ENCODE data around the gene ANKRD40. TPM values are rescaled to one million over a fixed set of nuclear protein-coding genes. Genes with fewer than 3 reads are reported as not detected.
"Not testable (repeated sequence)": the region's sequence is repeated elsewhere in the genome, so short reads cannot be mapped to it uniquely, and the experiment has no call there.

ANKRD40 gene
- total RNA-seq, 1 experiment from 2014 or later: 33.5 TPM

DNA sequence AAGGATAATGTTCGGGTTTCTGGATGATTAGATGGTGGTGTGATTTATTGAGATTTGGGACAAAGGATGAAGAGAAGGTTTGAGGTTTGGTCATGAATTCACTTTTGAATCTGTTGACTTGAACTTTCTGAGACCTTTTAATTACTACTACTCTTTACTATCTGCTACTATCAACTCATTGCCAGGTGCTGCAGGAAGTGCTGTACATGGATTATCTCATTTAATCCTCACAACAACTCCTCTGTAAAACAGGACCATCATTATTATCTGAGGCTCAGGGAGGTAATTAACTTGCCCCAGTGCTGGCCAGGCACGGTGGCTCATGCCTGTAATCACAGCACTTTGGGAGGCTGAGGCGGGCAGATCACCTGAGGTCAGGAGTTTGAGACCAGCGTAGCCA, 2.9 kb upstream of the ANKRD40 start:
- H3K27ac ChIP-seq: no peak overlapping the region
- peaks cover 22% of the 10 kb centered on the region for H3F3A ChIP-seq (ENCODE audit: insufficient read depth, low read depth)
- H3K4me3 ChIP-seq: no peak overlapping the region
- no peaks in the 10 kb centered on the region for H4K20me1 ChIP-seq (ENCODE audit: insufficient read depth)
- no peaks in the 10 kb centered on the region for H3K9me2 ChIP-seq (ENCODE audit: insufficient read depth)
- H3K36me3 ChIP-seq (ENCODE audit: low read depth): no peaks in the 10 kb centered on the region
- POLR2A ChIA-PET (ENCODE audit: unreplicated experiment): no interaction called here
- TF ChIP-seq EZH2 (IDR thresholded peaks at IDR 0.05; ENCODE audit: low read depth): no peak
- TF ChIP-seq, protein P1, sequence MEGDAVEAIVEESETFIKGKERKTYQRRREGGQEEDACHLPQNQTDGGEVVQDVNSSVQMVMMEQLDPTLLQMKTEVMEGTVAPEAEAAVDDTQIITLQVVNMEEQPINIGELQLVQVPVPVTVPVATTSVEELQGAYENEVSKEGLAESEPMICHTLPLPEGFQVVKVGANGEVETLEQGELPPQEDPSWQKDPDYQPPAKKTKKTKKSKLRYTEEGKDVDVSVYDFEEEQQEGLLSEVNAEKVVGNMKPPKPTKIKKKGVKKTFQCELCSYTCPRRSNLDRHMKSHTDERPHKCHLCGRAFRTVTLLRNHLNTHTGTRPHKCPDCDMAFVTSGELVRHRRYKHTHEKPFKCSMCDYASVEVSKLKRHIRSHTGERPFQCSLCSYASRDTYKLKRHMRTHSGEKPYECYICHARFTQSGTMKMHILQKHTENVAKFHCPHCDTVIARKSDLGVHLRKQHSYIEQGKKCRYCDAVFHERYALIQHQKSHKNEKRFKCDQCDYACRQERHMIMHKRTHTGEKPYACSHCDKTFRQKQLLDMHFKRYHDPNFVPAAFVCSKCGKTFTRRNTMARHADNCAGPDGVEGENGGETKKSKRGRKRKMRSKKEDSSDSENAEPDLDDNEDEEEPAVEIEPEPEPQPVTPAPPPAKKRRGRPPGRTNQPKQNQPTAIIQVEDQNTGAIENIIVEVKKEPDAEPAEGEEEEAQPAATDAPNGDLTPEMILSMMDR (conservative IDR thresholded peaks at IDR 0.05): no peak
- H3K79me2 ChIP-seq (ENCODE audit: low read depth): peaks cover 42% of the 10 kb centered on the region
- DNase-seq: no peak
- H3K4me2 ChIP-seq: no peak overlapping the region
- CTCF ChIA-PET: no interaction called here
- no peaks in the 10 kb centered on the region for H3K9me3 ChIP-seq (ENCODE audit: insufficient read depth, low read depth)
- no peaks in the 10 kb centered on the region for H3K27me3 ChIP-seq (ENCODE audit: insufficient read depth, low read depth)
- BruUV-seq (replicated peaks): no TSS peak
- intact Hi-C loops (cut with micrococcal nuclease; ENCODE audit: unreplicated experiment): no loop called here
- peaks cover 30% of the 10 kb centered on the region for H3K4me1 ChIP-seq (replicated peaks; ENCODE audit: insufficient read depth)
- no peak overlapping the region for H2AFZ ChIP-seq

DNA sequence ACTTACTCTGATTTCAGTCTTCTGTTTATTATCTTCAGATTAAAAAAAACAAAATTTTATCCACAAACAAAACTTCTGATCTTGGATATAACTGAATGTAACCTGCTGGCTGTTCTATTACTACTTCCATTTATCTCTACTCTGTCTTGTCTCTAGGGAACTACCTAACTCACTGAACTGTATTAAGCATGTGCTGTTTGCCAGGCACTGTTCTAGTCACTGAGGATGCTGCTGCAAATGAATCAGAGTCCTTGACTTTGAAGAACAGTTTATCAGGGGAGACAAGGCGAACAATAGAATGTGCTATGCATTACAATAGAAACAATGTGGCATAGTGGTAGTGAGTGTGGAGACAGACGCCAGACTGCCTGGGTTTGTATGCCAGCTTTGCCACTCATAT, 2.3 kb upstream of the ANKRD40 start:
- TF ChIP-seq, protein P1 (conservative IDR thresholded peaks at IDR 0.05): no peak
- TF ChIP-seq EZH2 (IDR thresholded peaks at IDR 0.05; ENCODE audit: low read depth): no peak
- H3K4me1 ChIP-seq (replicated peaks; ENCODE audit: insufficient read depth): peaks cover 26% of the 10 kb centered on the region
- no peaks in the 10 kb centered on the region for H3K9me3 ChIP-seq (ENCODE audit: insufficient read depth, low read depth)
- intact Hi-C loops (cut with micrococcal nuclease; ENCODE audit: unreplicated experiment): no loop called here
- no peak overlapping the region for H3K4me2 ChIP-seq
- peaks cover 48% of the 10 kb centered on the region for H3K79me2 ChIP-seq (ENCODE audit: low read depth)
- ChIA-PET POLR2A (ENCODE audit: unreplicated experiment) (no interaction called here), CTCF (no interaction called here)
- H3K36me3 ChIP-seq (ENCODE audit: low read depth): no peaks in the 10 kb centered on the region
- no peaks in the 10 kb centered on the region for H3K9me2 ChIP-seq (ENCODE audit: insufficient read depth)
- H3K27ac ChIP-seq: no peak overlapping the region
- peaks cover 4% of the 10 kb centered on the region; the same call in 1 of the 2 replicates for H4K20me1 ChIP-seq (ENCODE audit: insufficient read depth)
- H3F3A ChIP-seq (ENCODE audit: insufficient read depth, low read depth): peaks cover 16% of the 10 kb centered on the region
- DNase-seq: no peak
- no peaks in the 10 kb centered on the region for H3K27me3 ChIP-seq (ENCODE audit: insufficient read depth, low read depth)
- no peak overlapping the region for H2AFZ ChIP-seq
- H3K4me3 ChIP-seq: no peak overlapping the region
- BruUV-seq (replicated peaks): no TSS peak

DNA sequence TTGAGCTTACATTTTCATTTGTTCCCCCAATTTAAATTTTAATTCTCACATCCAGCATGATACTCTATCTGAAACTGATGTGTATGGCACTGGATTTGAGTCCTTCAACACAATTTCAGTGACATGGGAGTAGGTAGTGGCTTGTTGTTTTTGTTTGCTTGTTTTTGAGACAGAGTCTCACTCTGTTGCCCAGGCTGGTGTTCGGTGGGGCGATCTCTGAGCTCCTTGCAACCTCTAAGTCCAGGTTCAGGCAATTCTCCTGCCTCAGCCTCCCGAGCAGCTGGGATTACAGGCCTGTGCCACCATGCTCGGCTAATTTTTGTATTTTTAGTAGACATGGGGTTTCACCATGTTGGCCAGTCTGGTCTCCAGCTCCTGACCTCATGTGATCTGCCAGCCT, 1.3 kb upstream of the ANKRD40 start:
- Histone ChIP-seq H3K4me3 (peak overlapping the region; percentile 79), H3K79me2 (ENCODE audit: low read depth) (peaks cover 58% of the 10 kb centered on the region), H3K4me2 (peak overlapping the region; percentile 93), H3K27ac (peak overlapping the region; percentile 86), H3K4me1 (replicated peaks; ENCODE audit: insufficient read depth) (peaks cover 26% of the 10 kb centered on the region), H4K20me1 (ENCODE audit: insufficient read depth) (peaks cover 12% of the 10 kb centered on the region; the same call in 1 of the 2 replicates), H2AFZ (peak overlapping the region; percentile 81), H3F3A (ENCODE audit: insufficient read depth, low read depth) (peaks cover 14% of the 10 kb centered on the region)
- H3K27me3 ChIP-seq (ENCODE audit: insufficient read depth, low read depth); BruUV-seq (replicated peaks); DNase-seq; H3K9me2 ChIP-seq (ENCODE audit: insufficient read depth); H3K9me3 ChIP-seq (ENCODE audit: insufficient read depth, low read depth); POLR2A ChIA-PET (ENCODE audit: unreplicated experiment); intact Hi-C loops (cut with micrococcal nuclease; ENCODE audit: unreplicated experiment); H3K36me3 ChIP-seq (ENCODE audit: low read depth): not testable (repeated sequence)
- CTCF ChIA-PET: interaction anchor here (0.5 to 0.7 kb wide), 2 partner anchors 120 to 354 kb away, joined by 3 to 9 read pairs; no protein-coding TSS in a partner anchor

Data from PC-9 (cell line).